SK-N-SH treated with all-trans-retinoic acid at 6 μM for 48 hours (cell line): ENCODE results near the gene KRT4.

ENCODE experiments used
- ATAC-seq: fragments of 200-7000 bp; cut with Tn5 transposase; 3 replicates; pipeline ENCODE4 v1.9.1; 2020; ENCODE audit warnings: mild to moderate bottlenecking, moderate library complexity
- ARNTL ChIP-seq: fragments of 450-650 bp; formaldehyde crosslinking; IDR thresholded peaks from 2 replicates; pipeline ENCODE4 v1.5.0; 2020; ENCODE audit warnings: low read depth, mild to moderate bottlenecking, moderate library complexity, borderline replicate concordance
- BACH2 ChIP-seq: fragments of 250-450 bp; sonication (Bioruptor Pico); IDR thresholded peaks from 2 replicates; pipeline ENCODE4 v1.9.0; 2021; ENCODE audit warnings: mild to moderate bottlenecking, borderline replicate concordance
- CREB5 ChIP-seq: fragments of 250-450 bp; sonication (Bioruptor Pico); IDR thresholded peaks from 2 replicates; pipeline ENCODE4 v1.5.1; 2020; ENCODE audit warnings: low read depth, mild to moderate bottlenecking, moderate library complexity
- CSDC2 ChIP-seq: fragments of 250-450 bp; sonication (Bioruptor Pico); IDR thresholded peaks from 2 replicates; pipeline ENCODE4 v1.5.0; 2020; ENCODE audit warnings: mild to moderate bottlenecking, moderate library complexity
- CSRNP3 ChIP-seq: fragments of 250-450 bp; sonication (Bioruptor Pico); IDR thresholded peaks from 2 replicates; pipeline ENCODE4 v1.5.1; 2021; ENCODE audit warnings: mild to moderate bottlenecking, moderate library complexity
- ESRRG ChIP-seq: fragments of 250-450 bp; sonication (Bioruptor Pico); IDR thresholded peaks from 2 replicates; pipeline ENCODE4 v1.6.1; 2021; ENCODE audit warnings: mild to moderate bottlenecking
- ISL1 ChIP-seq: fragments of 250-450 bp; sonication (Bioruptor Pico); IDR thresholded peaks from 2 replicates; pipeline ENCODE4 v2.1.2; 2022; ENCODE audit warnings: mild to moderate bottlenecking, moderate library complexity
- OSR1 ChIP-seq: fragments of 250-450 bp; sonication (Bioruptor Pico); IDR thresholded peaks from 2 replicates; pipeline ENCODE4 v1.8.0; 2022; ENCODE audit warnings: moderate library complexity, mild to moderate bottlenecking, inconsistent platforms
- PATZ1 ChIP-seq: fragments of 250-450 bp; sonication (Bioruptor Pico); IDR thresholded peaks from 2 replicates; pipeline ENCODE4 v1.8.0; 2020; ENCODE audit warnings: mild to moderate bottlenecking, moderate library complexity, borderline replicate concordance
- POU6F1 ChIP-seq: fragments of 250-450 bp; sonication (Bioruptor Pico); IDR thresholded peaks from 2 replicates; pipeline ENCODE4 v1.8.0; 2021; ENCODE audit warnings: low read depth, mild to moderate bottlenecking, moderate library complexity, borderline replicate concordance
- RARB ChIP-seq: fragments of 250-450 bp; sonication (Bioruptor Pico); IDR thresholded peaks from 2 replicates; pipeline ENCODE4 v1.8.0; 2021; ENCODE audit warnings: mild to moderate bottlenecking, moderate library complexity
- SNAI2 ChIP-seq: fragments of 250-450 bp; sonication (Bioruptor Pico); IDR thresholded peaks from 2 replicates; pipeline ENCODE4 v1.5.0; 2020; ENCODE audit warnings: mild to moderate bottlenecking, moderate library complexity
- TOX ChIP-seq: fragments of 250-450 bp; sonication (Bioruptor Pico); IDR thresholded peaks from 2 replicates; pipeline ENCODE4 v1.8.0; 2021; ENCODE audit warnings: mild to moderate bottlenecking, moderate library complexity, borderline replicate concordance
- TSHZ2 ChIP-seq: fragments of 250-450 bp; sonication (Bioruptor Pico); IDR thresholded peaks from 2 replicates; pipeline ENCODE4 v1.5.0; 2020; ENCODE audit warnings: mild to moderate bottlenecking, moderate library complexity
- ZC3H10 ChIP-seq: fragments of 250-450 bp; sonication (Bioruptor Pico); IDR thresholded peaks from 2 replicates; pipeline ENCODE4 v1.5.1; 2021; ENCODE audit warnings: mild to moderate bottlenecking, moderate library complexity
- ZFP3 ChIP-seq: fragments of 250-450 bp; sonication (Bioruptor Pico); IDR thresholded peaks from 2 replicates; pipeline ENCODE4 v1.5.0; 2020; ENCODE audit warnings: mild to moderate bottlenecking, moderate library complexity
- ZNF70 ChIP-seq: fragments of 450-650 bp; formaldehyde crosslinking; IDR thresholded peaks from 2 replicates; pipeline ENCODE4 v1.5.0; 2020; ENCODE audit warnings: mild to moderate bottlenecking, moderate library complexity

Gene KRT4

GRCh38 chr12:52811191-52812072 lies 2.5 kb downstream of the KRT4 start:
- no peak for ATAC-seq

More at GRCh38 chr12:52811191-52812072, 2.5 kb downstream of the KRT4 start:
- no peak for TF ChIP-seq OSR1 (CRISPR knock-in tag)
- no peak for TF ChIP-seq BACH2 (CRISPR knock-in tag)
- TF ChIP-seq ARNTL (CRISPR knock-in tag), result no peak
- no peak for TF ChIP-seq ISL1 (CRISPR knock-in tag)
- no peak for TF ChIP-seq CSDC2 (CRISPR knock-in tag)
- TF ChIP-seq POU6F1 (CRISPR knock-in tag), result no peak
- no peak for TF ChIP-seq TOX
- no peak for TF ChIP-seq SNAI2
- TF ChIP-seq PATZ1 (CRISPR knock-in tag), result no peak
- TF ChIP-seq CSRNP3 (CRISPR knock-in tag), result no peak
- TF ChIP-seq ZNF70 (CRISPR knock-in tag), result no peak
- no peak for TF ChIP-seq ZC3H10 (CRISPR knock-in tag)
- TF ChIP-seq CREB5, result no peak
- no peak for TF ChIP-seq TSHZ2 (CRISPR knock-in tag)
- no peak for TF ChIP-seq RARB (CRISPR knock-in tag)
- no peak for TF ChIP-seq ZFP3 (CRISPR knock-in tag)
- TF ChIP-seq ESRRG (CRISPR knock-in tag), result no peak
